Mesodermal cell (in vitro differentiated cells): ENCODE data around the gene GABBR2.

ENCODE experiments used
- H3K27ac ChIP-seq: 2 replicates; pipeline ENCODE4 v1.7.0; 2013; ENCODE audit warnings: mild to moderate bottlenecking, low read depth, low read length, moderate library complexity; ENCODE audit not compliant: severe bottlenecking
- H3K36me3 ChIP-seq: 2 replicates; pipeline ENCODE4 v1.7.1; 2013; ENCODE audit warnings: mild to moderate bottlenecking, low read length, moderate library complexity; ENCODE audit not compliant: control insufficient read depth, insufficient read depth
- H3K4me1 ChIP-seq: one replicate; pipeline ENCODE4 v1.7.1; 2013; ENCODE audit warnings: mild to moderate bottlenecking, low read length; ENCODE audit not compliant: insufficient read depth, control insufficient read depth, poor library complexity, severe bottlenecking
- H3K4me3 ChIP-seq: 2 replicates; pipeline ENCODE4 v1.7.0; 2013; ENCODE audit warnings: low read length, control low read depth, mild to moderate bottlenecking; ENCODE audit not compliant: insufficient read depth, poor library complexity, severe bottlenecking; ENCODE audit errors: extremely low read depth
- H3K9me3 ChIP-seq: 2 replicates; pipeline ENCODE4 v1.7.1; 2013; ENCODE audit warnings: mild to moderate bottlenecking, low read length, moderate library complexity; ENCODE audit not compliant: control insufficient read depth
- WGBS, 2 experiments: methylation state at CpG; one replicate each; pipeline ENCODE4 v1.1.5; 2013; ENCODE audit warnings: missing lambda C conversion rate in 2 of 2; ENCODE audit not compliant: insufficient coverage in 2 of 2; 5-methylcytosine and 5-hydroxymethylcytosine counted together

GABBR2 gene

DNA sequence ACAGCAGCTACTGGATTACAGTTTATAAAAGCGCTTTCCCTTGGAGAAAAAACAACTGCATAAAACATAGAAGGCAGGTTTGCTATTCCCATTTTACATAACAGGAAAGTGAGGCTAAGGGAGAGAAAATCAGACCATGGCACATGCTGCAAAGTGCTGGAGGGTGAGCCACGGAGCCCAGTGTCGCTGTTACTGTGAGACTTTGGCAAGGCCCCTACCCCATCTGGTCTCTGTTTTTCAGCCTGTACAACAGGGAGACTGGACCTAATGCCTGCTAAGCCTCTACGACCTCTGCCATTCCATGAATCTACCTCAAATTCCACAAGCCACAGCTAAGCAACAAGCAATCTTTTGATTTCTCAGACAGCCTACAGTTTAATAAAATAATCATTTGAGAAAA is 139.2 kb downstream of the GABBR2 start:
- Histone ChIP-seq H3K9me3 (no peaks in the 10 kb centered on the region), H3K36me3 (no peaks in the 10 kb centered on the region), H3K4me3 (no peak overlapping the region), H3K27ac (no peak overlapping the region), H3K4me1 (no peaks in the 10 kb centered on the region)
- WGBS, 2 experiments = 79 to 94% methylated on average over 3 of the region's 4 CpGs

DNA sequence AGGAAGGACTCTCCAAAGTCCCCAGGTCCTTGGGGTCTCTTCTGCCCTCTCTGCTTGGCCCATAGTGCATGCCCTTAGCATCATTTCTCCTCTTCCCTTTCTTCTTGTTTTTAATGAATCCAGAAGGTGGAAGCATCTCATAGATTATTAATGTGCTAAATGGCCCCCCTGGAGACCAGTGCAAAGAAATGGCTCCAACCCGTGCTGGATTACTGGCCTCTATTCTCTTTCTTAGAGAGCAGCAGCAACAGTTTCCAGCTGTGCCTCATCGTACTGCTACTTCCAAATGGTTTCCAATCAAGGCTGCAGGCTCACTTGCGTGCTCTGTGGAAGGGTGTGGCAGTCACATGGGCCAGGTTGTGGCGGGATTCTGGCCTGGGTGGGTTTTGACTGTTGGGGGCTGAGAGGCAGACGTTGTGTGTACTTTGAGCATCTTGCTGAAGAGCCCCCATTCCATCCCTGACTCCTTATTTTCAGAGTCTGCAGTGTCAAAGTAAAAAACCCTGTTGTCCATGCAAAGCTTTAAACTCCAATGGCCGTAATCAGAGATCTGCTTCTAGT is 139.7 kb downstream of the GABBR2 start:
- Histone ChIP-seq H3K27ac (no peak overlapping the region), H3K9me3 (no peaks in the 10 kb centered on the region), H3K36me3 (no peaks in the 10 kb centered on the region), H3K4me3 (no peak overlapping the region), H3K4me1 (no peaks in the 10 kb centered on the region)
- WGBS, 2 experiments = 85 to 93% methylated on average over 5 to 6 of the region's 6 CpGs

- Histone ChIP-seq H3K36me3 (no peaks in the 10 kb centered on the region), H3K4me3 (no peak overlapping the region), H3K9me3 (no peaks in the 10 kb centered on the region), H3K4me1 (no peaks in the 10 kb centered on the region), H3K27ac (no peak overlapping the region)
- WGBS, 2 experiments = 93 to 97% methylated on average over 4 of the region's 4 CpGs
Measured at GRCh38 chr9:98568234-98568908, 140.4 kb downstream of the GABBR2 start.

DNA sequence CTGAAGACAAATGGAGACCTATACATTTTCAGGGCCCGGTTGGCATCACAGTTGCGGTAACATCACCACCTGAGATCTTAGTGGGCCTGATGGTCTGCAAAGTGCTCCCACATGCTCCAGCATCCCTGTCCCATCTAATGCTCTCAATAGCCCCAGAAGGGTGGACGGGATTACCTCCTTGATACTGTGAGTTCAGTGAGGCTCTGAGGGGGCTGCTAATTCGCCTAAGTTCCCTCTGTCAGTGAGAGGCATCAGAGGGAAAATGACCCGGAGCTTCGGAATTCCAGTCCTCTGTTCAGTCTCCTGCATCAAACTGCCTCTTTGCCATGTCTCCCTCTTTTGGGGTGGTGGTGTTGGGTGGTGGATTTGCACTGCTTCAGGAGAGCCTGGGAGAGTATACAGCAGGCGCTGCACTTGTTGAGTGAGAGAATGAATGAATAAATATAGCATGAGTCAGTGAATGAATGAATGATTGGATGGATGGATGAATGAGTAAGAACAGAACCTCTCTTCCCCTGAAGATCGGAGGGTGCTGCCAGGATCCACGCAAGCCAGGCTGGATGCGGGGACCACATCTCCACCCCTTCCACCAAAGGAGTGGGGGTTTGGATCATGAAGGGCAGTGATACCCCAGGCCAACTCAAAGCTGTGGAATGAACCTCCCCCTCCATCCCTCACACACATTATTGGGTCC is 141.0 kb downstream of the GABBR2 start:
- H3K9me3 ChIP-seq = no peaks in the 10 kb centered on the region
- no peaks in the 10 kb centered on the region for H3K36me3 ChIP-seq
- no peak overlapping the region for H3K27ac ChIP-seq
- no peaks in the 10 kb centered on the region for H3K4me1 ChIP-seq
- H3K4me3 ChIP-seq = no peak overlapping the region
- 85 to 93% methylated on average over 5 to 6 of the region's 10 CpGs for WGBS, 2 experiments

DNA sequence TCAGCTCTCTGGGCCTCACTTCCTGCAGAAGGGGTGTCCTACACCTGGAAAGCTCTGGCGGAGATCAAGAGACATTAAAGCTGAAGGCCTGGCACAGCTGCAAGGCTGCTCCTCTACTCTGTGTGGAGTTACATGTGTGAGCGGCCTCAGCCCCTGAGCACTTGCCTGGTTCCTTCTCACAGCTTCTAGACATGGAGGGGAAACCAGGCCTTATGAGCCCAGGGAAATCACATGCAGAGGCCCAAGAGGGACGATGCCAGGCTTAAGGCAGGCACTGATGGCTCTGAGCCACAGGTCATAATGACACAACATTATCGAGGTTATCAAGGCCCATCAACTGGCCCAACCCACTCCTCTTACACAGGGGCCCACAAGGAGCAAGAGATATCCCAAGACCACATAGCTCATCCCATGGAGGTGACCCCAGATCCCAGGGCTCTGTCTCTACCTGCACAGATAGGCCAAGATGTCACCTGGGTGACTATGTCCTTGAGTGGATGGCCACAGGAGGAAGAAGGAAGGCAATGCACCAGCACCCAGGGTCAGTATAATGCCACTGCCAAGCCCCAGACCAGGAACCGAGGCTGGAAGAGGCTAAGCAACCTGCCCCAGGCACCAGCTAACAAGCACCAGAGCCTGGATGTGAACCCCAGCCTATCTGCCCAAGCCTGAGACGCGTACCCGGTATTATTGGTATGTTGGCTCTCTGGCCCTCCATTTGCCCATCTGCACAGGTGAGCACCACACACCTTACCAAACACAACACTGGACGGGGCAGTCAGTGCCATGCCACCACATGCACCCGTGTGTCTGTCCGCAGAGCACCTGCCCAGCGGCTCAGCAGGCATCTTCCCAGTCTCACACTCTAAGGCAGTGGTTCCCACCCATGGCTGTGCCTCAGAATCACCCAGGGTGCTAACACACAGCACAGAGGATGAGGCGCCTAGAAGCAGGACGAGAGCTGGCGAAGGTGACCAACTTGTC is 143.3 kb downstream of the GABBR2 start:
- Histone ChIP-seq H3K9me3 (no peaks in the 10 kb centered on the region), H3K4me1 (no peaks in the 10 kb centered on the region), H3K27ac (no peak overlapping the region), H3K36me3 (no peaks in the 10 kb centered on the region), H3K4me3 (no peak overlapping the region)
- 86 to 93% methylated on average over 11 to 14 of the region's 15 CpGs for WGBS, 2 experiments

GRCh38 chr9:98564714-98565113 is 144.0 kb downstream of the GABBR2 start:
- H3K9me3 ChIP-seq = no peaks in the 10 kb centered on the region
- no peak overlapping the region for H3K27ac ChIP-seq
- no peaks in the 10 kb centered on the region for H3K4me1 ChIP-seq
- no peaks in the 10 kb centered on the region for H3K36me3 ChIP-seq
- no peak overlapping the region for H3K4me3 ChIP-seq
- 86 to 88% methylated on average over 4 of the region's 4 CpGs for WGBS, 2 experiments

DNA sequence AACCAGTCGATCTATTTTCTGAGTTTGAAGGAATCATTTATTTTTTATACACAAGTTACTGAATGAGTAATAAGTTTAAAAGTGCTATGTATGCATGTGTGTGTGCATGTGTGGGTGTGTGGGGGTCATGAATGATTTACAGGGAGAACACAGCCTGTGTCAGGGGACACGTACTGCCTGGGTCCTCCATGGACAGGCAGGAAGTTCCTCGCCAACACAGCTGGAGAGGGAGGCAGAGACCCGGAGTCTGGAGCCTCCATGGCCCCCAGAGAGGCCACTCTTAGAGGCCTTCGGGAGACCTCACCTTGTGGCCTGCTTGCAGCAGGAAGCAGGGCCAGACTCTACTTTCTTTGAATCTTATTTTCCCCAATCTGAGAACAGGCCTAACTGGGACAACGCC is 144.7 kb downstream of the GABBR2 start:
- Histone ChIP-seq H3K4me3 (no peak overlapping the region), H3K36me3 (no peaks in the 10 kb centered on the region), H3K4me1 (no peaks in the 10 kb centered on the region), H3K9me3 (no peaks in the 10 kb centered on the region), H3K27ac (no peak overlapping the region)
- WGBS, 2 experiments = 93 to 94% methylated on average over 3 to 4 of the region's 6 CpGs

GRCh38 chr9:98563212-98563907 is 145.4 kb downstream of the GABBR2 start:
- Histone ChIP-seq H3K36me3 (no peaks in the 10 kb centered on the region), H3K27ac (no peak overlapping the region), H3K9me3 (no peaks in the 10 kb centered on the region), H3K4me3 (no peak overlapping the region), H3K4me1 (no peaks in the 10 kb centered on the region)
- WGBS, 2 experiments = 91 to 94% methylated on average over 12 to 13 of the region's 14 CpGs

DNA sequence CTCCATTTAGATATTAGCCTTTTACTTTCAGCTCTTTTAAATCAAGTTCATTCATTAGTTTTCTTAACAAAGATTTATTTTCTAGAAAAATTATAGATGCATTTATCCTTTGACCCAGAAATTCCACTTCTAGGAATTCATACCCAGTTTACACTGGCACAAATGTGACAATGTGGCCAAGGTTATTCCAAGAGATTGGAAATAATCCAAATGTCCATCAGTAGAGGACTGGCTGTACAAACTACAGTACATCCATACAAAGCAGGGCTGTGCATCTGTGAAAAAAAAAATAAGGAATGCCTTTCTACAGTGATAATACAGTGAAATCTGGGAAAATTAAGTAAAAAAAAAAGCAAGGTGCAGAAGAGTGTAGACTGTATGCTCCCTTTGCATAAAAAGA is 149.2 kb downstream of the GABBR2 start:
- no peaks in the 10 kb centered on the region for H3K4me1 ChIP-seq
- H3K9me3 ChIP-seq = no peaks in the 10 kb centered on the region
- H3K36me3 ChIP-seq = no peaks in the 10 kb centered on the region
- H3K27ac ChIP-seq = no peak overlapping the region
- H3K4me3 ChIP-seq = no peak overlapping the region

GRCh38 chr9:98558575-98558974 is 150.2 kb downstream of the GABBR2 start:
- Histone ChIP-seq H3K9me3 (no peaks in the 10 kb centered on the region), H3K4me3 (no peak overlapping the region), H3K36me3 (no peaks in the 10 kb centered on the region), H3K27ac (no peak overlapping the region), H3K4me1 (no peaks in the 10 kb centered on the region)
- 77 to 88% methylated on average over 2 of the region's 3 CpGs for WGBS, 2 experiments
